Left ventricle myocardium superior (tissue), 1 donor: ENCODE measurements around the gene ANKS3. TPM values are rescaled to one million over a fixed set of nuclear protein-coding genes. Genes with fewer than 3 reads are reported as not detected.

Experiments used
- ATAC-seq: fragments of 200-7000 bp; cut with Tn5 transposase; one replicate; pipeline ENCODE4 v1.9.1; 2020; ENCODE audit warnings: mild to moderate bottlenecking, moderate library complexity
- DNase-seq: peaks from one replicate; pipeline ENCODE4 v3.0.0-alpha.2; 2020
- intact Hi-C: fragments of 100-400 bp; cut with micrococcal nuclease; formaldehyde crosslinking; loops from one replicate; pipeline ENCODE4 v1.11.0; 2022
- total RNA-seq: library from RNA; stranded (reverse); fragmentation: NEBNext Ultra II Directional; extraction: Animal tissue kit (Norgen Biotek cat#: 25700); gene quantifications from one replicate; pipeline ENCODE4 v1.2.1, GENCODE V29; 2021
- donor health status: DM: no; HTN: yes; CAD: no; lungs with severe emphysema.

Gene ANKS3
- total RNA-seq, 1 donor from 2014 or later: 7.8 TPM

GRCh38 chr16:4700997-4701743, 32.9 kb downstream of the ANKS3 start:
- peak; percentile 82 for DNase-seq
- ATAC-seq: peak; percentile 82
- intact Hi-C loops: no loop called here

GRCh38 chr16:4700380-4700996, 33.6 kb downstream of the ANKS3 start:
- intact Hi-C loops: no loop called here
- DNase-seq (no peak), ATAC-seq (no peak)

GRCh38 chr16:4699046-4699556, 35.0 kb downstream of the ANKS3 start:
- ATAC-seq: no peak
- intact Hi-C loops: no loop called here
- DNase-seq: no peak

GRCh38 chr16:4698321-4699045, 35.6 kb downstream of the ANKS3 start:
- DNase-seq: no peak
- no peak for ATAC-seq
- intact Hi-C loops: no loop called here

GRCh38 chr16:4697848-4698291, 36.2 kb downstream of the ANKS3 start:
- intact Hi-C loops: no loop called here
- DNase-seq (no peak), ATAC-seq (no peak)

GRCh38 chr16:4696905-4697847, 36.9 kb downstream of the ANKS3 start:
- no peak for ATAC-seq
- no peak for DNase-seq
- intact Hi-C loops: no loop called here

- peak; percentile 80 for DNase-seq
- peak; percentile 30 for ATAC-seq
- intact Hi-C loops: no loop called here
Observed at GRCh38 chr16:4696172-4696904, 37.7 kb downstream of the ANKS3 start.

- ATAC-seq: no peak
- no peak for DNase-seq
- intact Hi-C loops: no loop called here
Observed at GRCh38 chr16:4695473-4696171, 38.4 kb downstream of the ANKS3 start.

- intact Hi-C loops: no loop called here
- peak; percentile 3 for ATAC-seq
Observed at GRCh38 chr16:4694642-4695451, 39.2 kb downstream of the ANKS3 start.

GRCh38 chr16:4693956-4694641, 40.0 kb downstream of the ANKS3 start:
- ATAC-seq: peak; percentile 34
- intact Hi-C loops: no loop called here
- peak; percentile 75 for DNase-seq

More at GRCh38 chr16:4694642-4695451, 39.2 kb downstream of the ANKS3 start:
- peak; percentile 75 for DNase-seq

- intact Hi-C loops: no loop called here
- peak; percentile 99 for DNase-seq
- peak; percentile 89 for ATAC-seq
Observed at GRCh38 chr16:4693296-4693955, 40.6 kb downstream of the ANKS3 start, which contains the start of gene NUDT16L1. Gene NUDT16L1, plus strand, starts transcription at chr16:4693562. Its CDS starts 165 bp downstream, at chr16:4693727.

- ATAC-seq (peak; percentile 2), DNase-seq (no peak)
- intact Hi-C loops: no loop called here
Observed at GRCh38 chr16:4692460-4693295, 41.4 kb downstream of the ANKS3 start.

- DNase-seq (no peak), ATAC-seq (no peak)
- intact Hi-C loops: no loop called here
Observed at GRCh38 chr16:4691666-4692412, 42.2 kb downstream of the ANKS3 start.
